NT2/D1 (cell line): ENCODE results near the gene TECTA.

Experiments
- YY1 ChIP-seq: IDR thresholded peaks from 2 replicates; pipeline ENCODE4 v1.6.1; 2011; ENCODE audit not compliant: insufficient read length, insufficient read depth
- ZNF274 ChIP-seq: IDR thresholded peaks from 2 replicates; pipeline ENCODE4 v1.6.1; 2011; ENCODE audit warnings: mild to moderate bottlenecking, low read depth, low read length

DNA sequence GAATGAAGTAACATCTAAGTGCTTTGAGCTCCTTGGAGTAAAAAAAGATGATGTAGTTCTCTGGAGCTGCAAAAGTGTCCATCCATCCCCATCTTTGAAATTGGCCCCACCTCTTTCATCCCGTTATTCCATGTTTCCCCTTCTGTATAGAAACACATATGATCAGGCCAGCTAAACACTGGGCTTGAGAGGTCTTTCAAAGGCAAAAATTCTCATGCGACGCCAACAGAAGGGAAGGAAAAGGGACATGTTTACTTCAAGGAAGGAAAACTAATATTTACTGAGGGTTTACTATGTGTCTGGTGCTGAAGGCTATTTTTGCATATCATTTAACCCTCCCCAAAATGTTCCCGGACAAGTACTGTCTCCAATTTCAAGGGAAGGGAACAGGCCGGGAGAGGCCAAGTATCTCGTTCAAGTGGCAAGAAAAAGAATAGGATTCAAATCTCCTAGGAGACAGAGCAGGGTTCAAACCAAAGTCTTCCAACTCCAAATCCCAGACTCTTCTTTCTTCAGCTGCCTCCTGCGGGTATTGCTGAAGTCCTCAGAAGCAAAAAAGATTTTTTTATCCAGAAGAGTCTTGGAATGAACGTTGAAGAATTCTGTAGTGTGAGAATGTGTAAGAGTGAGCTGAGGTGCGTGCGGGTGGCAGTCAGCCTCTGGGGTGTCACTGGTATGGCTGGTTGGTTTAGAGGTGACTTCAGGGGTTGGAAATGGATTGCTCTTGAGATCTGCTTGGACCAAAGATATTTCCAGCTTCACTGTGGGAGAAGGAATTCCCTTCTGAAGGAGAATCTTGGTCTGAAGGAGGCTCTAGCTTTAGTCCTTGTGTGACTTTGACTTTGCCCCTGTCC lies 10.1 kb downstream of the TECTA start:
- TF ChIP-seq YY1 (no peak), ZNF274 (no peak)
